GM12878 (cell line): ENCODE results near the gene TACR2. TPM values are rescaled to one million over a fixed set of nuclear protein-coding genes. Genes with fewer than 3 reads are reported as not detected.

Experiments used
- BRCA1 ChIP-seq: IDR thresholded peaks from 2 replicates; pipeline ENCODE4 v1.6.1; 2011; ENCODE audit warnings: low read depth, low read length, improper control_type of control experiment
- CBFB ChIP-seq: IDR thresholded peaks from 2 replicates; pipeline ENCODE4 v1.6.1; 2016; ENCODE audit warnings: antibody characterized with exemption, low read depth
- CBX3 ChIP-seq: fragments of 200-600 bp; sonication (generic); IDR thresholded peaks from 2 replicates; pipeline ENCODE4 v1.6.1; 2016; ENCODE audit warnings: low read depth, borderline replicate concordance
- CBX5 ChIP-seq: sonication (generic); IDR thresholded peaks from 2 replicates; pipeline ENCODE4 v1.6.1; 2016; ENCODE audit warnings: low read depth, moderate library complexity, mild to moderate bottlenecking, inconsistent platforms
- CREM ChIP-seq: IDR thresholded peaks from 2 replicates; pipeline ENCODE4 v1.6.1; 2014; ENCODE audit warnings: antibody characterized with exemption, low read depth
- GABPA ChIP-seq: IDR thresholded peaks from 2 replicates; pipeline ENCODE4 v1.6.1; 2014; ENCODE audit warnings: antibody characterized with exemption, low read depth, mild to moderate bottlenecking, inconsistent platforms
- GATAD2B ChIP-seq: fragments of 450-650 bp; conservative IDR thresholded peaks from 2 replicates; pipeline ENCODE4 v1.6.1; 2017; ENCODE audit warnings: low read depth, mild to moderate bottlenecking, moderate library complexity
- HDGF ChIP-seq: fragments of 450-650 bp; IDR thresholded peaks from 2 replicates; pipeline ENCODE4 v1.6.1; 2016; ENCODE audit warnings: antibody characterized with exemption
- IKZF2 ChIP-seq, 2 experiments: fragments of 450-650 bp; IDR thresholded peaks; 2 replicates each; pipeline ENCODE4 v1.6.1; 2017; ENCODE audit warnings: mild to moderate bottlenecking in 2 of 2, moderate library complexity in 2 of 2
- NFXL1 ChIP-seq: fragments of 450-650 bp; IDR thresholded peaks from 2 replicates; pipeline ENCODE4 v1.6.1; 2017; ENCODE audit warnings: antibody characterized with exemption, mild to moderate bottlenecking, borderline replicate concordance
- NFYA ChIP-seq: IDR thresholded peaks from 2 replicates; pipeline ENCODE4 v1.6.1; 2011; ENCODE audit warnings: low read depth, mild to moderate bottlenecking, low read length, improper control_type of control experiment, borderline replicate concordance
- RB1 ChIP-seq: fragments of 450-650 bp; formaldehyde crosslinking; IDR thresholded peaks from 2 replicates; pipeline ENCODE4 v1.6.1; 2017; ENCODE audit warnings: mild to moderate bottlenecking, borderline replicate concordance
- RELA ChIP-seq: fragments of 450-650 bp; IDR thresholded peaks from 2 replicates; pipeline ENCODE4 v1.8.0; 2014; ENCODE audit warnings: borderline replicate concordance; ENCODE audit not compliant: partially characterized antibody
- SP1 ChIP-seq: IDR thresholded peaks from one replicate; pipeline ENCODE4 v1.6.1; 2011; ENCODE audit warnings: low read depth, low read length
- SUZ12 ChIP-seq: fragments of 200-600 bp; sonication (generic); IDR thresholded peaks from one replicate; pipeline ENCODE4 v1.6.1; 2018; ENCODE audit warnings: antibody characterized with exemption, mild to moderate bottlenecking; ENCODE audit not compliant: unreplicated experiment
- TCF7 ChIP-seq: IDR thresholded peaks from 2 replicates; pipeline ENCODE4 v1.6.1; 2014; ENCODE audit warnings: antibody characterized with exemption, borderline replicate concordance
- WRNIP1 ChIP-seq: IDR thresholded peaks from 2 replicates; pipeline ENCODE4 v1.6.1; 2011; ENCODE audit warnings: low read depth, low read length, improper control_type of control experiment, borderline replicate concordance
- ZNF207 ChIP-seq: fragments of 450-650 bp; IDR thresholded peaks from 2 replicates; pipeline ENCODE4 v1.6.1; 2014; ENCODE audit warnings: antibody characterized with exemption, mild to moderate bottlenecking, borderline replicate concordance
- ZNF274 ChIP-seq: IDR thresholded peaks from one replicate; pipeline ENCODE4 v1.8.0; 2011; ENCODE audit not compliant: insufficient read length, insufficient read depth
- polyA plus RNA-seq, 11 experiments: library from polyadenylated mRNA; depleted of rRNA in 4 of 11; unstranded in 6 of 11; stranded (reverse) in 5 of 11; fragments of >200 nt; fragmentation: Nextera tagmentation in 4 of 11; fragmentation: Illumina TruSeq in 1 of 11; extraction: Ambion mirVana in 4 of 11; extraction: Trizol in 1 of 11; gene quantifications; 1 replicate in 1 of 11; 2 replicates in 10 of 11; pipeline versions ENCODE4 v1.2.1 to v1.2.3, GENCODE V29; 2011 to 2016; ENCODE audit warnings: inconsistent platforms in 2 of 11, missing spikeins in 2 of 11, low read depth in 1 of 11
- total RNA-seq, 4 experiments: library from RNA; depleted of rRNA in 3 of 4; stranded (reverse); fragments of >200 nt in 3 of 4; fragmentation: Illumina TruSeq in 1 of 4; extraction: Trizol in 1 of 4; gene quantifications; 2 replicates each; pipeline versions ENCODE4 v1.2.1 to v1.2.3, GENCODE V29; 2013 to 2021
- TF ChIP-seq, protein P1 (sequence below): fragments of 450-650 bp; IDR thresholded peaks from 2 replicates; pipeline ENCODE4 v1.6.1; 2014; ENCODE audit warnings: mild to moderate bottlenecking
- TF ChIP-seq, protein P2 (sequence below): IDR thresholded peaks from 2 replicates; pipeline ENCODE4 v1.6.1; 2011; ENCODE audit warnings: borderline replicate concordance, low read depth, mild to moderate bottlenecking, moderate library complexity, low read length; ENCODE audit not compliant: insufficient read depth, poor library complexity, severe bottlenecking
- TF ChIP-seq, protein P3 (sequence below): fragments of 450-650 bp; IDR thresholded peaks from 2 replicates; pipeline ENCODE4 v1.6.1; 2017; ENCODE audit warnings: mild to moderate bottlenecking, low read depth, inconsistent platforms; ENCODE audit not compliant: poor library complexity, severe bottlenecking
- TF ChIP-seq, protein P4 (sequence below): IDR thresholded peaks from 2 replicates; pipeline ENCODE4 v1.6.1; 2011; ENCODE audit warnings: low read depth, mild to moderate bottlenecking, low read length, moderate library complexity, borderline replicate concordance; ENCODE audit errors: extremely low read depth
- TF ChIP-seq, protein P5 (sequence below): IDR thresholded peaks from 2 replicates; pipeline ENCODE4 v1.6.1; 2012; ENCODE audit warnings: mild to moderate bottlenecking, low read depth, low read length

TACR2 gene
- total and polyA plus RNA-seq, 10 of the 15 experiments (the other 5 are each of a cell fraction or from before 2014, with no cell fraction given): 0.11 TPM; not detected in 9

DNA sequence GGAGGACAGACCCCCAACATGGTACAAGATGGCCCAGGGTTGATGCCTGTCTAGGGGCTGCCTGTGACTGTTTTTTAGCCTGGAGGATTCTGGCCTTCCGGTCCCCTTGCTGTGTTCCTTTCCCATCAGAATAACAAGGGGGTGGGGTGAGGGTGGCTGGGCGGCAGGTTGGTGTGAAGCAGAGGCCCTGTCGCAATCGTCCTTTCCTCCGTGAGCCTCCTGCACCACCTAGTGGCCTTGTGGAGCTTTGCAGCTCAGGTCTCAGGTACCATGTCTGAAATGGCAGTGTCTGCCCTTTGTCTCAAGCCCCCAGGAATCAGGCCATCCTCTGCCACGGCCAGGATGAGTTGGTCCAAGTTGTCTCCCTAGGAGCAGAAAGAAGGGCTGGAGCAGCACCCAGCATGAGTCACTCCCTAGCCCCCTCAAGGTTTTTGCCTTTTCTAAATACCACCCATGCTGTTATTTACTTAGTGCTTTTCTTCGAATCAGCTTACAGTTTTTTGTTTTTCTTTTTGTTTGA lies 24.2 kb downstream of the TACR2 start (continued):
- TF ChIP-seq SUZ12 (no peak), IKZF2 (IDR thresholded peaks at IDR 0.05) (no peak), TCF7 (no peak), CBX5 (no peak), RELA (peak; percentile 46), CBX3 (no peak), CBFB (no peak), NFXL1 (no peak), NFYA (no peak), SP1 (no peak), HDGF (0 out of 2 replicates have a peak, but pooled peaks have one; percentile 71), ZNF274 (no peak), WRNIP1 (peak; percentile 85; the same call in 1 of the 2 replicates), GATAD2B (no peak), CREM (no peak), GABPA (no peak), RB1 (no peak; the same call in 1 of the 2 replicates), BRCA1 (no peak), ZNF207 (no peak)
- TF ChIP-seq, protein P1, sequence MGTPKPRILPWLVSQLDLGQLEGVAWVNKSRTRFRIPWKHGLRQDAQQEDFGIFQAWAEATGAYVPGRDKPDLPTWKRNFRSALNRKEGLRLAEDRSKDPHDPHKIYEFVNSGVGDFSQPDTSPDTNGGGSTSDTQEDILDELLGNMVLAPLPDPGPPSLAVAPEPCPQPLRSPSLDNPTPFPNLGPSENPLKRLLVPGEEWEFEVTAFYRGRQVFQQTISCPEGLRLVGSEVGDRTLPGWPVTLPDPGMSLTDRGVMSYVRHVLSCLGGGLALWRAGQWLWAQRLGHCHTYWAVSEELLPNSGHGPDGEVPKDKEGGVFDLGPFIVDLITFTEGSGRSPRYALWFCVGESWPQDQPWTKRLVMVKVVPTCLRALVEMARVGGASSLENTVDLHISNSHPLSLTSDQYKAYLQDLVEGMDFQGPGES: no peak
- TF ChIP-seq, protein P2, sequence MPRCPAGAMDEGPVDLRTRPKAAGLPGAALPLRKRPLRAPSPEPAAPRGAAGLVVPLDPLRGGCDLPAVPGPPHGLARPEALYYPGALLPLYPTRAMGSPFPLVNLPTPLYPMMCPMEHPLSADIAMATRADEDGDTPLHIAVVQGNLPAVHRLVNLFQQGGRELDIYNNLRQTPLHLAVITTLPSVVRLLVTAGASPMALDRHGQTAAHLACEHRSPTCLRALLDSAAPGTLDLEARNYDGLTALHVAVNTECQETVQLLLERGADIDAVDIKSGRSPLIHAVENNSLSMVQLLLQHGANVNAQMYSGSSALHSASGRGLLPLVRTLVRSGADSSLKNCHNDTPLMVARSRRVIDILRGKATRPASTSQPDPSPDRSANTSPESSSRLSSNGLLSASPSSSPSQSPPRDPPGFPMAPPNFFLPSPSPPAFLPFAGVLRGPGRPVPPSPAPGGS: no peak
- TF ChIP-seq, protein P3, sequence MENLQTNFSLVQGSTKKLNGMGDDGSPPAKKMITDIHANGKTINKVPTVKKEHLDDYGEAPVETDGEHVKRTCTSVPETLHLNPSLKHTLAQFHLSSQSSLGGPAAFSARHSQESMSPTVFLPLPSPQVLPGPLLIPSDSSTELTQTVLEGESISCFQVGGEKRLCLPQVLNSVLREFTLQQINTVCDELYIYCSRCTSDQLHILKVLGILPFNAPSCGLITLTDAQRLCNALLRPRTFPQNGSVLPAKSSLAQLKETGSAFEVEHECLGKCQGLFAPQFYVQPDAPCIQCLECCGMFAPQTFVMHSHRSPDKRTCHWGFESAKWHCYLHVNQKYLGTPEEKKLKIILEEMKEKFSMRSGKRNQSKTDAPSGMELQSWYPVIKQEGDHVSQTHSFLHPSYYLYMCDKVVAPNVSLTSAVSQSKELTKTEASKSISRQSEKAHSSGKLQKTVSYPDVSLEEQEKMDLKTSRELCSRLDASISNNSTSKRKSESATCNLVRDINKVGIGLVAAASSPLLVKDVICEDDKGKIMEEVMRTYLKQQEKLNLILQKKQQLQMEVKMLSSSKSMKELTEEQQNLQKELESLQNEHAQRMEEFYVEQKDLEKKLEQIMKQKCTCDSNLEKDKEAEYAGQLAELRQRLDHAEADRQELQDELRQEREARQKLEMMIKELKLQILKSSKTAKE: no peak
- TF ChIP-seq, protein P4, sequence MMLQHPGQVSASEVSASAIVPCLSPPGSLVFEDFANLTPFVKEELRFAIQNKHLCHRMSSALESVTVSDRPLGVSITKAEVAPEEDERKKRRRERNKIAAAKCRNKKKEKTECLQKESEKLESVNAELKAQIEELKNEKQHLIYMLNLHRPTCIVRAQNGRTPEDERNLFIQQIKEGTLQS: no peak
- TF ChIP-seq, protein P5, sequence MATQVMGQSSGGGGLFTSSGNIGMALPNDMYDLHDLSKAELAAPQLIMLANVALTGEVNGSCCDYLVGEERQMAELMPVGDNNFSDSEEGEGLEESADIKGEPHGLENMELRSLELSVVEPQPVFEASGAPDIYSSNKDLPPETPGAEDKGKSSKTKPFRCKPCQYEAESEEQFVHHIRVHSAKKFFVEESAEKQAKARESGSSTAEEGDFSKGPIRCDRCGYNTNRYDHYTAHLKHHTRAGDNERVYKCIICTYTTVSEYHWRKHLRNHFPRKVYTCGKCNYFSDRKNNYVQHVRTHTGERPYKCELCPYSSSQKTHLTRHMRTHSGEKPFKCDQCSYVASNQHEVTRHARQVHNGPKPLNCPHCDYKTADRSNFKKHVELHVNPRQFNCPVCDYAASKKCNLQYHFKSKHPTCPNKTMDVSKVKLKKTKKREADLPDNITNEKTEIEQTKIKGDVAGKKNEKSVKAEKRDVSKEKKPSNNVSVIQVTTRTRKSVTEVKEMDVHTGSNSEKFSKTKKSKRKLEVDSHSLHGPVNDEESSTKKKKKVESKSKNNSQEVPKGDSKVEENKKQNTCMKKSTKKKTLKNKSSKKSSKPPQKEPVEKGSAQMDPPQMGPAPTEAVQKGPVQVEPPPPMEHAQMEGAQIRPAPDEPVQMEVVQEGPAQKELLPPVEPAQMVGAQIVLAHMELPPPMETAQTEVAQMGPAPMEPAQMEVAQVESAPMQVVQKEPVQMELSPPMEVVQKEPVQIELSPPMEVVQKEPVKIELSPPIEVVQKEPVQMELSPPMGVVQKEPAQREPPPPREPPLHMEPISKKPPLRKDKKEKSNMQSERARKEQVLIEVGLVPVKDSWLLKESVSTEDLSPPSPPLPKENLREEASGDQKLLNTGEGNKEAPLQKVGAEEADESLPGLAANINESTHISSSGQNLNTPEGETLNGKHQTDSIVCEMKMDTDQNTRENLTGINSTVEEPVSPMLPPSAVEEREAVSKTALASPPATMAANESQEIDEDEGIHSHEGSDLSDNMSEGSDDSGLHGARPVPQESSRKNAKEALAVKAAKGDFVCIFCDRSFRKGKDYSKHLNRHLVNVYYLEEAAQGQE: no peak
